Stimulated activated CD4-positive, alpha-beta T cell treated with anti-CD3 and anti-CD28 coated beads, Interleukin-15, amount 100 ng/mL, for 48 hours (primary cell): ENCODE data around the gene IL2RA.
"Not testable (repeated sequence)": the region's sequence is repeated elsewhere in the genome, so short reads cannot be mapped to it uniquely, and the experiment has no call there.

Source experiments
- DNase-seq, 2 donors: peaks; one replicate each; pipeline ENCODE4 v3.0.0-alpha.2; 2020; ENCODE audit warnings: low read depth in 2 of 2

Gene IL2RA

GRCh38 chr10:6013413-6014192 is 48.6 kb downstream of the IL2RA start:
- no peak for DNase-seq

GRCh38 chr10:6012121-6012905 is 49.9 kb downstream of the IL2RA start:
- no peak for DNase-seq

- no peak for DNase-seq
Observed at GRCh38 chr10:6011558-6011957, 50.6 kb downstream of the IL2RA start.

GRCh38 chr10:6010569-6010968 is 51.6 kb downstream of the IL2RA start:
- DNase-seq = no peak

- DNase-seq = no peak
Observed at GRCh38 chr10:6009961-6010360, 52.2 kb downstream of the IL2RA start.

GRCh38 chr10:6009150-6009549 is 53.0 kb downstream of the IL2RA start:
- no peak for DNase-seq

GRCh38 chr10:6008497-6009142 is 53.5 kb downstream of the IL2RA start:
- DNase-seq = no peak

GRCh38 chr10:6006991-6007390 is 55.2 kb downstream of the IL2RA start:
- DNase-seq = no peak

- no peak for DNase-seq
Observed at GRCh38 chr10:6006546-6006945, 55.6 kb downstream of the IL2RA start.

GRCh38 chr10:6005856-6006395 is 56.2 kb downstream of the IL2RA start:
- no peak for DNase-seq

- DNase-seq = not testable (repeated sequence)
Observed at GRCh38 chr10:6005161-6005804, 56.9 kb downstream of the IL2RA start.

- no peak for DNase-seq
Observed at GRCh38 chr10:6002809-6003510, 59.2 kb downstream of the IL2RA start.

GRCh38 chr10:5999440-6000165 is 62.6 kb downstream of the IL2RA start:
- DNase-seq = no peak

GRCh38 chr10:5996696-5997095 is 65.5 kb downstream of the IL2RA start:
- no peak for DNase-seq

GRCh38 chr10:5992398-5992797 is 69.8 kb downstream of the IL2RA start:
- no peak for DNase-seq

- no peak for DNase-seq
Observed at GRCh38 chr10:5991708-5992107, 70.5 kb downstream of the IL2RA start.

GRCh38 chr10:5989756-5990155 is 72.4 kb downstream of the IL2RA start:
- DNase-seq = no peak

GRCh38 chr10:5988336-5988920 is 73.7 kb downstream of the IL2RA start:
- no peak for DNase-seq

GRCh38 chr10:5987747-5988146 is 74.4 kb downstream of the IL2RA start:
- DNase-seq = no peak

GRCh38 chr10:5985029-5985428 is 77.1 kb downstream of the IL2RA start:
- no peak for DNase-seq
